Left lung (tissue), 10 donors: ENCODE data around the gene TFDP1. TPM values are rescaled to one million over a fixed set of nuclear protein-coding genes. Genes with fewer than 3 reads are reported as not detected.
"Not testable (repeated sequence)": the region's sequence is repeated elsewhere in the genome, so short reads cannot be mapped to it uniquely, and the experiment has no call there.

Source experiments
- ATAC-seq: fragments of 200-7000 bp; cut with Tn5 transposase; one replicate; pipeline ENCODE4 v1.9.1; 2020; ENCODE audit warnings: moderate library complexity
- DNase-seq, 4 donors: peaks; one replicate each; pipeline ENCODE4 v3.0.0-alpha.2; 2013 to 2020
- H3K27ac ChIP-seq, 2 donors: fragments of 200-600 bp; sonication (generic) in 1 of 2; one replicate each; pipeline versions ENCODE4 v1.5.0 to v1.8.0; 2020 to 2021
- H3K27me3 ChIP-seq, 2 donors: fragments of 200-600 bp; sonication (generic) in 1 of 2; one replicate each; pipeline versions ENCODE4 v1.5.0 to v1.8.0; 2020 to 2021
- H3K36me3 ChIP-seq, 2 donors: fragments of 200-600 bp; sonication (generic) in 1 of 2; one replicate each; pipeline versions ENCODE4 v1.5.0 to v1.8.0; 2020 to 2021
- H3K4me1 ChIP-seq, 2 donors: fragments of 200-600 bp; one replicate each; pipeline ENCODE4 v1.8.0; 2021
- H3K4me3 ChIP-seq, 2 donors: fragments of 200-600 bp; sonication (generic) in 1 of 2; one replicate each; pipeline versions ENCODE4 v1.5.0 to v1.8.0; 2020 to 2021; ENCODE audit warnings: mild to moderate bottlenecking in 1 of 2
- H3K9me3 ChIP-seq, 2 donors: fragments of 200-600 bp; sonication (generic) in 1 of 2; one replicate each; pipeline versions ENCODE4 v1.5.0 to v1.8.0; 2020 to 2021
- CTCF ChIP-seq, 2 donors: fragments of 200-600 bp; sonication (generic) in 1 of 2; IDR thresholded peaks; one replicate each; pipeline versions ENCODE4 v1.5.0 to v1.8.0; 2021; ENCODE audit warnings: antibody characterized with exemption in 2 of 2
- intact Hi-C, 2 donors: fragments of 100-400 bp; cut with DNase I; formaldehyde crosslinking; loops; one replicate each; pipeline versions ENCODE4 v1.11.2 to v1.14.2; 2022
- polyA plus RNA-seq, 6 donors: library from polyadenylated mRNA; unstranded; fragments of 120-200 nt; gene quantifications; one replicate each; pipeline ENCODE4 v1.2.1, GENCODE V29; 2013; ENCODE audit not compliant: insufficient read length in 6 of 6
- total RNA-seq, 2 donors: library from RNA; stranded (reverse); fragmentation: NEBNext Ultra II Directional; extraction: Animal tissue kit (Norgen Biotek cat#: 25700); gene quantifications; one replicate each; pipeline ENCODE4 v1.2.1, GENCODE V29; 2021
- donor health status: DM: no; HTN: yes; CAD: no.
- donor health status: DM: no; HTN: no; CAD: no.

Gene TFDP1
- total and polyA plus RNA-seq, 8 donors = 48.8 to 99.5 (median 81.7) TPM

DNA sequence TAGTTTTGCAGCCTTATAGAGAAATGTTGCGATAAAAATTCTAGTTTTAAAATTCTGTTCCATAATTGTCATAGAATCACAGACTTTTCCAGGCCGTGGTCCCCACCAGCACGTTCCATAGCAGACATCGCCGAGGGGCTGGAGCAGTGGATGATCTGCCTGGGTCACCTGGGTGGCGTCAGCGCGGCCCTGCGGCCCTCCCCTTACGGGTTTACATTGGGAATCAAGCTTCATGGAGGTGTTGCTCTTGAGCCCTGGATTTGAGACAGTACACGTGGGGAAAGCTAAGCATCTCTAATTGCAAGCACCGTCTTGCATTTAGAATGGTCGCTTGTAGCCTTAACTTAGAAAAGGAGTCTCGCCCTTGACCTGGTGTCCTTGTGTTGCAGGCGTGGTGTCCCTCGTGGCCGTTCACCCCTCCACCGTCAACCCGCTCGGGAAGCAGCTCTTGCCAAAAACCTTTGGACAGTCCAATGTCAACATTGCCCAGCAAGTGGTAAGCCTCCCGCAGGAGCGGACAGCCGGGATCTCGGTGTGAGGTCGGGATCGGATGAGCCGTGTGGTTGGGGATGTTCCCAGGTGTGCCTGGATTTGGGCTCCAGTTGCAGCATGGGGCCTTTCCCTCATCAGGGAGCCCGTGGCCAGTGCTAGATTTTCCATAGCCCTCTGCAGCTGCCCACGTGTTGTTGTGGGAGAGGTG is 38.4 kb downstream of the TFDP1 start:
- Histone ChIP-seq H3K27ac (no peak overlapping the region), H3K4me1 (no peaks in the 10 kb centered on the region), H3K4me3 (no peak overlapping the region), H3K36me3 (peaks cover 0 to 46% of the 10 kb centered on the region in 2 donors), H3K27me3 (no peaks in the 10 kb centered on the region), H3K9me3 (no peaks in the 10 kb centered on the region)
- intact Hi-C loops = no loop called here
- ATAC-seq (no peak), DNase-seq (peak in 1 of 4 donors; percentile 15)
- TF ChIP-seq CTCF (IDR thresholded peaks at IDR 0.05) = no peak

GRCh38 chr13:113623491-113624234 is 39.1 kb downstream of the TFDP1 start:
- Histone ChIP-seq H3K27ac (no peak overlapping the region), H3K27me3 (no peaks in the 10 kb centered on the region), H3K36me3 (peaks cover 0 to 52% of the 10 kb centered on the region in 2 donors), H3K4me1 (no peaks in the 10 kb centered on the region), H3K9me3 (no peaks in the 10 kb centered on the region), H3K4me3 (no peak overlapping the region)
- peak in 1 of 4 donors; percentile 30 for DNase-seq
- intact Hi-C loops = no loop called here
- no peak for TF ChIP-seq CTCF (IDR thresholded peaks at IDR 0.05)
- ATAC-seq = peak; percentile 13

- DNase-seq (no peak), ATAC-seq (no peak)
- Histone ChIP-seq H3K36me3 (peaks cover 0 to 56% of the 10 kb centered on the region in 2 donors), H3K4me3 (no peak overlapping the region), H3K9me3 (no peaks in the 10 kb centered on the region), H3K27me3 (no peaks in the 10 kb centered on the region), H3K4me1 (no peaks in the 10 kb centered on the region), H3K27ac (no peak overlapping the region)
- no peak for TF ChIP-seq CTCF (IDR thresholded peaks at IDR 0.05)
- intact Hi-C loops = no loop called here
Measured at GRCh38 chr13:113624235-113624587, 39.7 kb downstream of the TFDP1 start.

GRCh38 chr13:113624640-113625304 is 40.2 kb downstream of the TFDP1 start:
- H3K9me3 ChIP-seq, H3K27ac ChIP-seq, intact Hi-C loops, DNase-seq, ATAC-seq, H3K4me1 ChIP-seq, H3K4me3 ChIP-seq, H3K27me3 ChIP-seq: not testable (repeated sequence)
- H3K36me3 ChIP-seq = peaks cover 0 to 57% of the 10 kb centered on the region in 2 donors

- Histone ChIP-seq H3K9me3 (no peaks in the 10 kb centered on the region), H3K36me3 (peaks cover 0 to 66% of the 10 kb centered on the region in 2 donors), H3K4me1 (no peaks in the 10 kb centered on the region), H3K27ac (no peak overlapping the region), H3K4me3 (no peak overlapping the region), H3K27me3 (no peaks in the 10 kb centered on the region)
- no peak for TF ChIP-seq CTCF (IDR thresholded peaks at IDR 0.05)
- intact Hi-C loops = no loop called here
- no peak for ATAC-seq
- DNase-seq = peak in 1 of 4 donors; percentile 13
Measured at GRCh38 chr13:113625965-113626721, 41.6 kb downstream of the TFDP1 start.
